ENCODE results near the gene OR6C76.
"Not testable (repeated sequence)": the region's sequence is repeated elsewhere in the genome, so short reads cannot be mapped to it uniquely, and the experiment has no call there.

OR6C76 gene

DNA sequence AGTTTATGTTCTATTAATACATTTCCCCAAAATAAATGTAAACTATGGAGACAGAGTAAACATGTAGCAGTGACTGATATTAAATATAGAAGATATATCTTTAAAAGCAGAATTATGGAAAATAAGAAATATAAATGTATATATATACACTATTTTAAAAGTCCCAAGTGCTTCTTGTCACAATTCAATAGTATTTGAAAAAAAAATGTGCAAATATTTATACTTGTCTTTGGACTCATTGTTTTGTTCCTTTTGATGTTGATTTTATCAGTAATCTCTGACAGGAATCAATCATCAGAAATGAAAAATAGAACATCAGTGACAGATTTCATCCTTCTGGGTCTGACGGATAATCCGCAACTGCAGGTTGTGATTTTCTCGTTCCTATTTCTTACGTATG, at the start of gene OR6C76:
Gene OR6C76 (plus strand): TSS at position 301 of the 400 bp plus-strand sequence. CDS start 0 bp downstream, at position 301.
- no peak for DNase-seq

DNA sequence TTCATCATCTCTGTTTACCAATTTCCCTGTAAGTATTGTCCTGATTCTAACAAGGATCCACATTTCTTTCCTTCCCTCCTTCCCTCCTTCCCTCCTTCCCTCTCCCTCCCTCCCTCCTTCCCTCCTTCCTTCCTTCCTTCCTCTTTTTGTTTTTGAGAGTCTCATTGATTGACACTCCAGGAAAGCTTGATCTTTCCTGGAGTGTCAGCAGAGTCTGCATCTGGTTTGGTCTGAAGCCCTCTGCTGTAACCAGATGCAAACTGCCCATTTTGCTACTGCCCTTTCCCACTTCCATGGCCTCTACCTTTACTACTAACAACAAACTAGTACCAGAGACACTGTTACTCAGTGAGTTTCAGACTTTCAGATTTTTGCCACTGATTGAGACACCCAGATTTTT, 40.2 kb upstream of the OR6C76 start:
- DNase-seq, result no peak

DNA sequence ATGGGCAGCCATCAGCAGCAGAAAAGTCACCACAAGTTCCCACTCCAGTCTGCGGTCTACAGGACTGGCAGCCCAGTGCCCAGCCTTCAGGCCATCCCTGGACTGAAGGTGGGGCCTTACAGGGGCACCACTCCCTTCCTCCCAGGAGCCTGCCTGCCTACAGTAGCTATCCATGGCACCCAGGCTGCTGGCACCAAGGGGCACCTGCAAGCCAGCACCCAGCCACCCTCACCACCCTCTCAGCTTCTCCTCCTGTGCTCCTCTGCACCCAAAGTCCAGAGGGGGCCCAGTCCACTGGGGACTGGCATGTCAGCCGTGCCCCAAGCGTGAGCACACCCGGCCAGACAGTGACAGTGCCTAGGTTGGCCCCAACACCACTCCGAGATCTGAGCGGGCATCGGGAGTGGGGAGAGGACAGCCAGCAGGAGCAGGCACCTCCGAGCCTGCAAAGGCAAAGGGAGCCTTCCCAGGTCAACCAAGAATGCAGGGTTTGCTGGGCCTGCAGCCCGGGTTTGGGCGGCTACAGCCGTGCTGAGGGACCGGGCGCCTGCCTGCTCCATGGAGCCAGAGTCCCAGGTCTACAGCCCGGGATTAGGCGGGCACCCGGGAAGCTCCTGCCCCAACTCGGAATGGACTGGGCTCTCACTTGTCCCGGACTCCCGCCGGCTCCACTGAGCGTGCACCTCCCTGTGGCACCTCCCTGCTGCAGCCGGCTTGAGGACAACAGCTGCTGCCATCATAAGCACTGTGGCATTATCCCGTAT, 33.8 kb upstream of the OR6C76 start:
- DNase-seq, result no peak

DNA sequence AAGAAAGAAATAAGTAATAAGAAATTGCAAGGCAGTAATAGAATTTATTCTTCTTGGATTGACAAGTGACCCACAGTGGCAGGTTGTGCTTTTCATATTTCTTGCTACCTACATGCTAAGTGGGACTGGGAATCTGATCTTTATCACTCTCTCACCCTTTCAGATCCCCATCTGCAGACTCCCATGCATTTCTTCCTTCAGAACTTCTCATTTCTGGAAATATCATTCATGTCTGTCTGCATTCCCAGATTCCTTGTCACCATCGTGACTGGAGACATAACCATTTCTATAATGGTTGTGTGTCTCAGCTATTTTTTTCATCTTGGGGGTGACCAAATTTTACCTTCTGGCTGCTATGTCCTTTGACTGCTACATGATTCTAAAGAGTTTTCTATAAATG, 29.7 kb upstream of the OR6C76 start:
- DNase-seq, result no peak

DNA sequence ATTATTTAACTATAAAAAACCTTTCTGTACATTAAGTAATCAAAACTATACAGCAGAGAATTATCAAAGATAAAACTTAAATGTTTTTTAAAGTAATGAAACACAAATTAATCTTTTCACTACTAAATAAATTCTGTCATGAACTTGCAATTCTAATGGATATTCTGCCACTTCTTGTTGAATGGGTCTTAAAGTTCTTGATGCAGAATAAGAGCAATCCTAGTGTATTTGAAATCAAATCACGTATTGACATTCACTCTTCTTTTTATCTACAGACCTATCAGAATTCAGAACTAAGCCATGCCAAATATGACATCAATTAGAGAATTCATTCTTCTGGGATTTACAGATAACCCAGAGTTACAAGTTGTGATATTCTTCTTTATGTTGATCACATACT, 25.8 kb upstream of the OR6C76 start, which contains the start of gene OR6C65:
Gene OR6C65 (plus strand): TSS at position 301 of the 400 bp plus-strand sequence. CDS start 0 bp downstream, at position 301.
- no peak for DNase-seq

DNA sequence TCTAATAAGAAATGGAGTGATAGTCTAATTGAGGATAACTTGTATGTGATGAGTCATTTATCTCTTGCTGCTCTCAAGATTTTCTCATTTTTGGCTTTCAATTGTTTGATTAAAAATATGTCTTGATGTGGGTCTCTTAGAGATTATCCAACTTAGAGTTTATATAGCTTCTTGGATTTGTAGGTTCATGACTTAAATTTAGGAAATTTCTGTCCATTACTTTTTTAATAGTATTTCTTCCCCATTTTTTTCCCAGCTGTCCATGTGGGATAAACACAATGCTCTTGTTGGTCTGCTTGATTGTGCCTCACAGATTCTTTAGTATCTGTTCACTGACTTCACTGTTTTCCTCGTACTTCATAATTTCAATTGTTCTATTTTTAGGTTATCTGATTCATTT, 18.2 kb upstream of the OR6C76 start:
- DNase-seq, result no peak

DNA sequence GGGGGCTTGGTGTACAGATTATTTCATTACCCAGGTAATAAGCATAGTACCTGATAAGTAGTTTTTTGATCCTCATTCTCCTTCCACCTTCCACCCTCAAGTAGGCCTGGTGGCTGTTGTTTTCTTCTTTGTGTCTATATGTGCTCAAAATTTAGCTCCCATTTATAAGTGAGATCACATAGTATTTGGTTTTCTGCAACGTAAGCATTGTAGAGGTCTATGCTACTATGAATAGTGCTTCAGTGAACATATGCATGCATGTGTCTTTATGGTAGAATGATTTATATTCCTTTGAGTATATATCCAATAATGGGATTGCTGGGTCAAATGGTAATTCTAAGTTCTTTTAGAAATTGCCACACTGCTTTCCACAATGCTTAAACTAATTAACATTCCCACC, 16.9 kb upstream of the OR6C76 start:
- DNase-seq, result not testable (repeated sequence)

DNA sequence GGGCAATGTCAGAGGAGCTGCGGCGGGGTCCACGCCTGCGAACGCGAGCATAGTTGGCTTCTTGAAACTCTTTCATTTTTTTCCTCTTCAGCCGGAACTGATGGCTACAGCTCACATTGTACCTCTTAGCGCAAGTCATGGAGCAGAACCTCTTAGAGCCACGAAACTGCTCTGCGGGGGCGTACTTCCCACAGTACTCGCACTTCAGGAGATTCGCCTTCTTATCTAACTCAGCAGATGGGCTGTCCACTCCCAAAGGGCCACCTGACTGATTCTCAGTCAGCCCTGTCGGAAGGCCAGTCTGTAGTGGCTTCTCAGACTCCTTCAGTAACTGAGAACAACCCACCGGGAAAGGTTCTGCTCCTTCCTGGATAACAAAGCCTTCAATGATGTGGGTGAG, 13.9 kb upstream of the OR6C76 start:
- DNase-seq, result not testable (repeated sequence)

DNA sequence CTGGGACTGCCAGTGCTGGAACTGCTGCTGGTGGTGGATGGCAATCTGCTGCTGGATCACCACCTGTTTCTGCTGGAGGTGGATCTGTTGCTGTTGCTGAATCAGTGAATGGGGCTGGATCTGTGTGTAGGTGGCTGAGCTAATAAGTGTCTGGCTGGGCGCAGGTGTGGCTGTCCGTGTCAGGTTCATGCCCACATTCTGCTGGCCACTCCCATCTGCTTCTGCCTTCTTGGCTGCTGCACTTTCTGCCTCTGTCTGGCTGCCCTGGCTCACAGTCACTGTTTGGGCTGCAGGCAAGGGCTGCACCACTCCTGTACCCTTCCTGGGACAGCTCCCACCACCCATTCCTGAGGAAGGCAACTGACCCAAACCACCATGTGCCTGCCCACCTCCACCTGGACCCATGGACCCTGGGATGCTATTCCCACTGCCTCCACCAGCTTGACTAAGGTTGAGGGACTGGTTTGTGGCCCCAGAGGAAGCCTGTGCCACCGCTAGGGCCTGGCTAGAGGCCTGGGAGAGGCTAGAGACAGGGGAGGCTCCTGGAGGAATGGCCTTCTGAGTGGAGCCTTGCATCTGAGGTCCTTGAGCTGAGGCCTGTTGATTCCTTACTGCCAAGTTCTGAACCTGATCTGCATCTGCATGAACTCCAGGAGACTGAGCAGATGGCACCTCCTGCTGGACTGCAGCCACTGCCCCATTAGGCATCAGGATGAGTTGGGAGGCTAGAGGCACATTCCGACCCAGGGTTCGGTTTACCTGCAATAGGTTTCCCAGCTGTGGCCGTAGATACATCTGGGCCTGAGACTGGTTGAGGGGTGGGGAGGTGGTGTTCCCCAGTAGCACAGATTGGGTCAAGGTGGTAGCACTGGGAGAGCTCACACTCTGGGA, 12.3 kb upstream of the OR6C76 start:
- not testable (repeated sequence) for DNase-seq

DNA sequence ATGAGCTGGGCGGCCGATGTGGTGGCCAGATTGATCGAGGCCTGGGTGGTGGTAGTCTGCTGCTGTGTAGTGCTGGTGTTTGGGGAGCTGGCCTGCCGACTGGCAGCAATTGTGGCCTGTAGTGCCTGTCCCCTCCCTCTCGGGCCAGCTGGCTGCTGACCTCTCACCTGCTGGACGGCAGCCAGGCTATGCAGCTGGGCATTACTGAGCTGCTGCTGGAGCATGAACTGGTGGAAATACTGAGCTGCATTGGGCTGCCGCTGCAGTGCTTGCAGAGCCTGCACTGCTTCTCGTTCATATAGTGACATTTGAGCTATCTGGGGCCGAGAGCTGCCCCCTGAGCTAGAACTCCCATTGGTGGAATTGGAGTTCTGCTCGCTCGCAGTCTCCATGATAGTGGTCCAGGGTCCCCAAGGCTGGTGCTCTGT, 11.6 kb upstream of the OR6C76 start:
- DNase-seq, result not testable (repeated sequence)

DNA sequence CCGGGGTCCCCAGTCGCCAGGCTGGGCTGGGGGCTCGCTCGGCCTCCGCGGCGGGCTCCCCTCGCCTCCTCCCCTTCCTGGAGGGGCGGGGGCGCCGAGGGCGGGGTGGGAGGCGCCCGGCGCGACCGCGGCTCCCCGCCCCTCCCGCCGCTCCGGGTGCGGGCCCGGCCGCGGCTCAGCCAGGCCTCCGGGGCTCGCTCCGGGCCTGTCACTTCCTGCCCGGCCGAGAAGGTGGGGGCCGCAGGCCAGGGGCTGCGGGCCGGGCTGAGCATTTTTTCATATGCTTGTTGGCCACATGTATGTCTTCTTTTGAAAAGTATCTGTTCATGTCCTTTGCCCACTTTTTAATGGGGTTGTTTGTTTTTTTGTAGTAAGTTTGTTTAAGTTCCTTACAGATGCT, 11.2 kb upstream of the OR6C76 start:
- DNase-seq, result not testable (repeated sequence)

DNA sequence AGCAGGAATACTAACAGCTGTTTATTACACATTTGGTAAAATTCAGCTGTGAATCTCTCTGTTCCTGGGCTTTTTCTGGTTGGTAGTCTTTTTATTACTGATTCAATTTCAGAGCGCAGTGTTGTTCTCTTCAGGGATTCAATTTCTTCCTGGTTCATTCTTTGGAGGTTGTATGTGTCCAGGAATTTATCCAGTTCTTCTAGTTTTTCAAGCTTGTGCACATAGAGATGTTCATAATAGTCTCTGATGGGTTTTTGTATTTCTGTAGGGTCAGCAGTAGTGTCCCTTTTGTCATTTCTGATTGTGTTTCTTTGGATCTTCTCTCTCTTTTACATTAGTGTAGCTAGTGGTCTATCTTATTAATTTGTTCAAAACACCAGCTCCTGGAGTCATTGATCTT, 9.1 kb upstream of the OR6C76 start:
- no peak for DNase-seq

DNA sequence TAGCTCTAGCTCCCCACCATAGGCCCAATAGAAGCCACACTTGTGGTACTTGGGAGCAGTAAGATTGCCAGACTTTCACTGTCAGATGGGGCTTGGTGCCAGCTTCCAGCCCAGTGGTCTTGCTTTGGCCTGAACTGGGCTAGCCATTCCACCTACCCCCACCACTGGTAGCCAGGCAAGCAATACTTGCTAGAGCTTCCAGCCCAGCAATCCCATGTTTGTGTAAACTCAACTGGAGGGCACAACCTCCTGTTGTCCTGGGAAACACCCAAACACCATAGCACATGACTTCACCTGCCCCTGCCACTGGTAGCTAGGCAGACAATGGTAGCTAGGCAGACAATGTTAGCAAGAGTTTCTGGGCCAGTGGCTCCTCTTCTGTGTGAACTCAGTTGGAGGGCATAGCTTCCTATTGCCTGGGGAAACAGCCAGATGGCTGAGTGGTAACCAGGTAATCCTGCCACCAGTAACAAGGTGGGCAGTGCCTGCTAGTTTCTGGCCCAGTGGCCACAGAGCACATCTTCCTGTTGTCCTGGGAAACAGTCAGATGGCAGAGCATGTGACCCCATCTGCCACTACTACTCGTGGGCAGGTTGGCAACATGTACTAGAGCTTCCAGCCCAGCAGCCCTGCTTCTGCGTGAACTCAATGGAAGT, 5.6 kb upstream of the OR6C76 start:
- no peak for DNase-seq

DNA sequence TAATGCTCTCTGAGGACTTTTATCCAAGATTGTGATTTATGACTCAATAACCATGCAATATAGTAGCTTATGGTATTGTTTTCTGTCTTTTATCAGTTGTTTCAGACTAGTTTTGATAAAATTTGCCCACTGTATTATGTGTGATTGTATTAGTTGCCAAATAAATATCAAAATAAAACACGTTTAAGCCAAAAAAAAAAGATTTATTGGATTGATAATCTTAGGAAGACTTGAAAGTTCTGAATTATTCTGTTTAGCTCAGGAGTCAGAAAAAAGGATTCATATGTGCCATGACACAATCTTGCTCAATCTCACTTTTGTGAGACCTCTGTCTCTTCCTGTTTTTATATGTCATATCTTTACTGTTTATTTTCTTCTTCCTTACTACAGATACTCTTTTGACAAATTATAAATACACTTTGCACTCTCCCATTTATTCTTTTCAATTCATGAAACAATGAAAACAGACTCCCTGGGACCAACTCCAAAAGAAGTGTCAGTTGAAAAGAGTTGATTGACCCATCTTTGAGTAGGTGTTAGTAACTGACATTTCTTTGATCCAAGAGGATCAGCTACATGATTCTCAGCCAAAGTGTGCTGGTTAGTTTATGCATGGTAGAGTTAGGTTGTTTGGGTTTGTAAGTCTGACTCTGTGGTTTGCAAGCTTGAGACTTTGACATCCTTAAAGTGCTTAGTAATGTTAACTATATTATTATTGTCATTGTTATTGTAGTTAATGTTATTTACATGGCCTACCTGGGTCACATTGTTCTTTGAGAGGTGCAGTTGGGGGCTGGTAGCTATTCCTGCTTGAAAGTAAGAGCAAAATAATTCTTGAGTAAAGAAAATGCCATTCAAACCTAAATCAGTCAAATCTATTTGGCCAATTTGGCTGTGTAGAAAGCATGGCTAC, 2.5 kb downstream of the OR6C76 start:
- no peak for DNase-seq

DNA sequence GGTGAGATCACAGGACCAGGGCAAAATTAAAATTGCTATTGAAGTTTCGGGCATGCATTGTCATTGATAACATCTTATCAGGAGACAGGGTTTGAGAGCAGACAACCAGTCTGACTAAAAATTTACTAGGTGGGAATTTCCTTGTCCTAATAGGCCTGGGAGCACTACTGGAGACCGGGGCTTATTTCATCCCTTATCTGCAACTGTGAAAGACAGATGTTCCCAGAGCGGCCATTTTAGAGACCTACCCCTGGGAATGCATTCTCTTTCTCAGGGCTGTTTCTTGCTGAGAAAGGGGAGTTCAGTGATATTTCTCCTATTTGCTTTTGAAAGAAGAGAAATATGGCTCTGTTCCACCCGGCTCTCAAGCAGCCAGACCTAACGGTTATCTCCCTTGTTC, 15.2 kb downstream of the OR6C76 start:
- DNase-seq, result not testable (repeated sequence)

DNA sequence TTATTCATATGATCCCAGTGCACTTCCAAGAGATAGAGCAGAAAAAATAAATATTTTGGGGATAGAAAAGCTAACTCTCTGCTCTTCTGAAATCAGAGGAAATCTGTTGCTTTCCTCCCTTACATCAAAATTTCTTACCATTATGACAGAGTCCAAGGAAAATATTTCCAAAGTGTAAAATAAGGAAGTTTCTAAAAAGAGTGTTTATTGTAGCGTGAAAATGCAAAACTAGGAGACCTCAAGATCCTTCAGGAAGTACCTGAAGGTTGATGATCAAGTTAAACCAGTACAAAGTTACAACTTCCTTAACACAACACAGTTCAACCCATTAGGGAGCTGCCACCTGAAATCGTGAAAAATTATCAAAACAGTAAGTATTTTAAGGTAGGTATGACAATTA, 17.7 kb downstream of the OR6C76 start, which contains the start of gene OR6C2:
Gene OR6C2 (plus strand): TSS at position 301 of the 400 bp plus-strand sequence. CDS start 8,138 bp downstream, outside the sequence.
- DNase-seq, result no peak

DNA sequence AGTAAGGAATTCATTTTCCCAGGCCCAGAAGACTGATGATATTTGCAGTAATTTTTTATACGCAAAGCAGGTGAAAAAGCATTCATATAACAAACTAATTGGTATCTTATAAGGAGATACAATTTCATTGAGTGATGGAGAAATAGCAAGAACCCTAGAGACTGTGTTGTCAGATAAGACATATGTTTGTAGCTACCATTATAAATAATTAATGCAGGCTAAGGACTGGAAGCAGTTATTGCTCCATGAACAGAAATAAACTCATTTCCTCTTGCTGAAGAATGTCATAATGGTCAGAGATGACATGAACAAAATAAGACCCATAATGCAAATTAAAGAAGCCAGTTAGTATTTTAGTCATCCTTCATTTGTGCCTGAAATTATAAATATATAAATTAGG, 19.3 kb downstream of the OR6C76 start:
- no peak for DNase-seq

DNA sequence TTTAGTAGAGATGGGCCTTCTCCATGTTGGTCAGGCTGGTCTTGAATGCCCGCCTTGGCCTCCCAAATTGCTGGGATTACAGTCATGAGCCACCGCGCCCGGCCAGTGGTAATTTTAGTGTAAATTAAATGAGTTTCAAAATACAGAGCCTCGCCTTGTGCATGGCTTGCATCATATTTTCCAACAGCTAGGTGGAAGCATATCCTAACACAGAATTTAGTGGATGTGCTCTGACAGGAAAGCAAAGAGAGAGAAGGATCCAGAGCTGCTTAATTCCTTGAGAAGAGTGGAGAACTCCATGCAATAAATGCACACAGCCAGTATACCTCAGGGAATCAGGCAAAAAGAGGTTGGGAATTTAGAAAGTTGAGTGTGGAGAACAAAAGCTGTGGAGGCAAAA, 20.3 kb downstream of the OR6C76 start:
- DNase-seq, result no peak

DNA sequence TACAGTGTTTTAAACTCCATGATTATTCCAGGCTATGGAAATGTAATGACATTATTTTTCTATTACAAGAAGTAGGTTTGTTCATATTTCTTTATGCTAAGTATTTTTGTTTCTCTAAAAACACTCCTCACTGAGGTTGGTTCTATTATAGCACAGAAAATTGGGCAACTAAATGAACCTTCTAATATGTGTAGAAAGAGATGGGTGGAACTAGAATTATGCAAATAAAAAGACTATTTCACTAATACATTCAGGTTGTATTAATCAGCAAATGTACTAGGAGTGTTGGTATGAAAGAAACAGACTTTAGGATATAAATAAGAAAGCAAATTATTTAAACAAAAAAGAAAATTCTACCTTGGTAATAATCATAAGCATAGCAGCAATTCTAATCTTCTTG, 22.8 kb downstream of the OR6C76 start:
- no peak for DNase-seq

DNA sequence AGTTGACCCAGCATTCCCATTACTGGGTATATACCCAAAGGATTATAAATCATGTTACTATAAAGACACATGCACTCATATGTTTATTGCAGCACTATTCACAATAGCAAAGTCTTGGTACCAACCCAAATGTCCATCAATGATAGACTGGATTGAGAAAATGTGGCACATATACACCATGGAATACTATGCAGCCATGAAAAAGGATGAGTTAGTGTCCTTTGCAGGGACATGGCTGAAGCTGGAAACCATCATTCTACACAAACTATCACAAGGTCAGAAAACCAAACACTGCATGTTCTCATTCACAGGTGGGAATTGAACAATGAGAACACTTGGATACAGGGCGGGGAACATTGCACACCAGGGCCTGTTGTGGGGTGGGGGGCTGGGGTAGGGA, 38.9 kb downstream of the OR6C76 start:
- DNase-seq, result not testable (repeated sequence)

DNA sequence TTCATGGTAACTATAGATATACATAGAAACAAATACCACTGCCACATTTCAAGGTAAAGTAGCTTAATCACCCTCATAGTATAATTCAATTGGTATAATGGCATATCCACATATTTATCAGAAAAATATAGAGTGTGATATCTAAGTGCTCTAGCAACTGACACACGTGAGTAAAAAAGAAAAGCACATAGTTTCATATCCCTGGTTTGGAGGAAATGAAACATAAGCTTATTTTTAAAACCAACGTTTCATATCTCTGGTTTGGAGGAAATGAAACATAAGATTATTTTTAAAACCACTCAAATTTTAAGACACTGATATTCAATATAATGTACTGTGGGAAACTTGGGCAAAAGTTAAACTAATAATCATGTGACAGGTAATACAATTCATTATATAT, 41.8 kb downstream of the OR6C76 start:
- no peak for DNase-seq

DNA sequence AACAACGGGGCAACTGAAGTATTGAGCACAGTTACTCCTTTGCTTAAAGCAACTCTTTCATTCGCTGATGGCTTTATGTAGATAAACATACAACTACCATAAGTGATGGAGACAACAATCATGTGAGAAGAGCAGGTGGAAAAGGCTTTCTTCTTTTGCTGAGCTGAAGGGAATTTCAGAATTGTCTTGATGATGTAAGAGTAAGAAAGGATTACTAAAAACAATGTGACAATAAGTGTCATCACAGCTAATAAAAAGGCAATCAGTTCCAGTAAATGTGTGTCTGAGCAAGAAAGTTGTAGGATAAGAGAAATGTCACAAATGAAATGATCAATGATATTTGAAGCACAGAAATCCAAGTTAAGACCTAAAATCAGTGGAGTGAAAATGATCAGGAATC, 43.2 kb downstream of the OR6C76 start:
- no peak for DNase-seq

All from NCI-H82 (cell line).